Measurements from ENCODE around the gene TRAF4. TPM values are rescaled to one million over a fixed set of nuclear protein-coding genes. Genes with fewer than 3 reads are reported as not detected.

TRAF4 gene
- total and polyA plus RNA-seq, 4 donors, result 8.5 to 32.0 (median 23.9) TPM

- Histone ChIP-seq H3K36me3 (ENCODE audit: control insufficient read depth in 4 of 4, insufficient read depth in 3 of 4, low read depth in 1 of 4, low read length in 3 of 4) (no peaks in the 10 kb centered on the region), H3K9ac (ENCODE audit: low read depth in 1 of 2, low read length in 2 of 2) (no peak overlapping the region), H3K4me1 (ENCODE audit: control insufficient read depth in 4 of 4, insufficient read depth in 4 of 4, low read length in 3 of 4) (peaks cover under 1 to 2% (median 1%) of the 10 kb centered on the region in 4 donors), H3K4me3 (ENCODE audit: low read depth in 1 of 3, low read length in 3 of 3) (no peak overlapping the region), H3K27ac (ENCODE audit: low read depth in 1 of 2, low read length in 2 of 2) (no peak overlapping the region), H3K27me3 (ENCODE audit: control insufficient read depth in 4 of 4, insufficient read depth in 4 of 4, low read length in 3 of 4) (no peaks in the 10 kb centered on the region), H3K9me3 (ENCODE audit: control insufficient read depth in 4 of 4, low read length in 3 of 4) (no peaks in the 10 kb centered on the region)
- 90% methylated on average over 22 of the region's 22 CpGs for WGBS
- DNase-seq (ENCODE audit: low spot score), result no peak
- TF ChIP-seq NR2F2 (IDR thresholded peaks at IDR 0.05), result no peak
- TF ChIP-seq CTCF (IDR thresholded peaks at IDR 0.05; ENCODE audit: low read depth, low read length, missing input control), result no peak
- no peak for TF ChIP-seq RAD21 (IDR thresholded peaks at IDR 0.05)
- TF ChIP-seq REST (IDR thresholded peaks at IDR 0.05), result no peak
These were observed 5.8 kb upstream of the TRAF4 start for GRCh38 chr17:28737770-28738679.

GRCh38 chr17:28738680-28739384, 5.0 kb upstream of the TRAF4 start:
- Histone ChIP-seq H3K27me3 (ENCODE audit: control insufficient read depth in 4 of 4, insufficient read depth in 4 of 4, low read length in 3 of 4) (no peaks in the 10 kb centered on the region), H3K9me3 (ENCODE audit: control insufficient read depth in 4 of 4, low read length in 3 of 4) (no peaks in the 10 kb centered on the region), H3K36me3 (ENCODE audit: control insufficient read depth in 4 of 4, insufficient read depth in 3 of 4, low read depth in 1 of 4, low read length in 3 of 4) (no peaks in the 10 kb centered on the region), H3K4me1 (ENCODE audit: control insufficient read depth in 4 of 4, insufficient read depth in 4 of 4, low read length in 3 of 4) (peaks cover 4 to 9% (median 7%) of the 10 kb centered on the region in 4 donors), H3K27ac (ENCODE audit: low read depth in 1 of 2, low read length in 2 of 2) (no peak overlapping the region), H3K9ac (ENCODE audit: low read depth in 1 of 2, low read length in 2 of 2) (no peak overlapping the region), H3K4me3 (ENCODE audit: low read depth in 1 of 3, low read length in 3 of 3) (no peak overlapping the region)
- 91% methylated on average over 10 of the region's 10 CpGs for WGBS
- no peak for DNase-seq (ENCODE audit: low spot score)
- TF ChIP-seq FOXA2 (IDR thresholded peaks at IDR 0.05) (no peak), NR2F2 (IDR thresholded peaks at IDR 0.05) (no peak), ATF3 (IDR thresholded peaks at IDR 0.05) (no peak), SP1 (IDR thresholded peaks at IDR 0.05) (no peak), HNF4A (conservative IDR thresholded peaks at IDR 0.05) (no peak), GABPA (IDR thresholded peaks at IDR 0.05 in 1 of 2, conservative IDR thresholded peaks at IDR 0.05 in 1 of 2) (no peak), JUND (IDR thresholded peaks at IDR 0.05) (no peak), RAD21 (IDR thresholded peaks at IDR 0.05) (no peak), EGR1 (IDR thresholded peaks at IDR 0.05; ENCODE audit: low read depth in 2 of 2) (no peak), FOXA1 (IDR thresholded peaks at IDR 0.05) (no peak), REST (IDR thresholded peaks at IDR 0.05) (no peak), MAX (IDR thresholded peaks at IDR 0.05) (no peak), ZBTB33 (IDR thresholded peaks at IDR 0.05) (no peak), HNF4G (IDR thresholded peaks at IDR 0.05) (no peak)
